SK-N-SH treated with all-trans-retinoic acid at 6 μM for 48 hours (cell line): ENCODE results near the gene GPR160.

Experiments used
- ESRRG ChIP-seq: fragments of 250-450 bp; sonication (Bioruptor Pico); IDR thresholded peaks from 2 replicates; pipeline ENCODE4 v1.6.1; 2021; ENCODE audit warnings: mild to moderate bottlenecking
- OSR1 ChIP-seq: fragments of 250-450 bp; sonication (Bioruptor Pico); IDR thresholded peaks from 2 replicates; pipeline ENCODE4 v1.8.0; 2022; ENCODE audit warnings: moderate library complexity, mild to moderate bottlenecking, inconsistent platforms
- PPARA ChIP-seq: fragments of 250-450 bp; sonication (Bioruptor Pico); IDR thresholded peaks from 2 replicates; pipeline ENCODE4 v1.5.0; 2020; ENCODE audit warnings: mild to moderate bottlenecking, borderline replicate concordance
- SNAI2 ChIP-seq: fragments of 250-450 bp; sonication (Bioruptor Pico); IDR thresholded peaks from 2 replicates; pipeline ENCODE4 v1.5.0; 2020; ENCODE audit warnings: mild to moderate bottlenecking, moderate library complexity
- ZC3H10 ChIP-seq: fragments of 250-450 bp; sonication (Bioruptor Pico); IDR thresholded peaks from 2 replicates; pipeline ENCODE4 v1.5.1; 2021; ENCODE audit warnings: mild to moderate bottlenecking, moderate library complexity
- ZFP3 ChIP-seq: fragments of 250-450 bp; sonication (Bioruptor Pico); IDR thresholded peaks from 2 replicates; pipeline ENCODE4 v1.5.0; 2020; ENCODE audit warnings: mild to moderate bottlenecking, moderate library complexity
- ZFP30 ChIP-seq: fragments of 450-650 bp; formaldehyde crosslinking; IDR thresholded peaks from 2 replicates; pipeline ENCODE4 v1.5.0; 2022; ENCODE audit warnings: mild to moderate bottlenecking, moderate library complexity
- ZNF70 ChIP-seq: fragments of 450-650 bp; formaldehyde crosslinking; IDR thresholded peaks from 2 replicates; pipeline ENCODE4 v1.5.0; 2020; ENCODE audit warnings: mild to moderate bottlenecking, moderate library complexity

DNA sequence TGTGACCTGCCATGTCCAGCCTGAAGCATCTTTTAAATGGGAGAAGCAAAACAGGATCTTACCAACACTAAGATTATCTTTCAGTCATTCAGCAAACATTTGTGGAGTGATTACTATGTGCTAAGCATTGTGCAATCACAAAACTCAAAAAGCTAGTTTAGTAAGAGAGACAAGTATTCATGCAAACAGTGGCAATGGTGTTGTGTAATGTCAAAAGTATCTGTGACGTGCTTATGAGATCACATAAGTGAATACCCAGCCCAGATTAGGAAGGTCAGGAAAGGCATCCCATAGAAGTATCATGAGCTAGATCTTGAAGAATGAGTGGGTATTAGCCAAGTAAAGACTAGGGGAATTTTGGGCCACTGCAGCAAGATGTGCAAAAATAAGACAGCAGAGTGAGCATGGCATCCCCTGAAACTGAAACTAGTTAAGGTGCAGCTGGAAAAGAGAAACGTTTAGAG lies 39.1 kb upstream of the GPR160 start:
- no peak for TF ChIP-seq ESRRG
- TF ChIP-seq ZFP30 (CRISPR knock-in tag) = no peak
- TF ChIP-seq PPARA (CRISPR knock-in tag) = no peak
- TF ChIP-seq OSR1 (CRISPR knock-in tag) = no peak
- no peak for TF ChIP-seq SNAI2
- TF ChIP-seq ZNF70 (CRISPR knock-in tag) = no peak
- TF ChIP-seq ZC3H10 (CRISPR knock-in tag) = no peak
- no peak for TF ChIP-seq ZFP3 (CRISPR knock-in tag)
